GM12874 (cell line): ENCODE data around the gene UBE2L3.

Experiments
- CTCF ChIP-seq: IDR thresholded peaks from 2 replicates; pipeline ENCODE4 v1.5.1; 2011; ENCODE audit warnings: low read depth, mild to moderate bottlenecking, control low read depth, low read length, moderate library complexity; ENCODE audit not compliant: insufficient read depth

Gene UBE2L3

GRCh38 chr22:21661991-21662390 is 94.5 kb downstream of the UBE2L3 start:
- no peak for TF ChIP-seq CTCF

DNA sequence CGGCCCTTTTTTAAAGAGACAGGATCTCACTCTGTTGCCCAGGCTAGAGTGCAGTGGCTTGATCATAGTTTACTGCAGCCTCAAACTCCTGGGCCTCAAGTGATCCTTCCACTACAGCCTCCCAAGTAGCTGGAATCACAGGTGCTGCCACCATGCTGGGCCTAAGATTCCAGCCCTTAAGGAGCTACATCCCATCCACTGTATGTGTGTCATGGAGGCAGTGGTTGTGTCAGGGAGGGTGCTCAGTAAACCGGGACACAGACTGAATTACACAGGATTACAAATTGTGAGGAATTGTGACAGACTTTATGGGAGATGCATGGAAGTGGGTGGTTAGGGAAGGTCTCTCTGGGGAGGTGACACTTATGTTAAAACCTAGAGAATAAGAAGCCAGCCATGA is 96.2 kb downstream of the UBE2L3 start:
- no peak for TF ChIP-seq CTCF

DNA sequence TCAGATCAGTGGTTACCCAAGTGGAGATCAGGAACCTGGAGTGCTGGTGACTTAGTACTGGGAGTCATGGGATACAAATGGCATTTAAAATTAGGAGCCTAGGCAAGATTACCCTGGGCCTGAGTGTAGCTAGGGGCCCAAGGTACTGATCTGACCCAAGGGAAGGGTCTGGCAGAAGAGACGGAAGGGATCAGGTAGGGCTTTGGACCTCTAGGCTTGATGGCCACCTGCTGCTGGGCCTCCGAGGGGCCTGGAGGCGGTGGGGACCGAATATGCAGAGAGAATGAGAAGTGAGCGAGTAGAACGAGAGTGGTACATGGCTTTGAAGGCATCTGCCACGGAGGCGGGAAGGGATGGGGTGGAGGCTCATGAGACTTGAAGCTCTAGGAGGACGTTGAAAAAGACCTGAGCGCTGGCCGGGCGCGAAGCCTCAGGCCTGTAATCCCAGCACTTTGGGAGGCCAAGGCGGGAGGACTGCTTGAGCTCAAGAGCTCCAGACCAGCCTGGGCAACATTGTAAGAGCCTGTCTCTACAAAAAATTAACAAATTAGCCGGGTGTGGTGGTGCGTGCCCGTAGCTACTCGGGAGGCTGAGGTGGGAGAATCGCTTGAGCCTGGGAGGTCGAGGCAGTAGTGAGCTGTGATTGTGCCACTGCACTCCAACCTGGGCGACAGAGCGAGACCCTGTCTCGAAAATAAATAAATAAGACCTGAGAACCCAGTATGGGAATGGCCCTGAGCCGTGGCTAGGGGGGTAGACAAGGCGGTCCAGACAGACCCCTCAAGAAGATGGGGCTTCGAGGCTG is 97.7 kb downstream of the UBE2L3 start:
- TF ChIP-seq CTCF = no peak

DNA sequence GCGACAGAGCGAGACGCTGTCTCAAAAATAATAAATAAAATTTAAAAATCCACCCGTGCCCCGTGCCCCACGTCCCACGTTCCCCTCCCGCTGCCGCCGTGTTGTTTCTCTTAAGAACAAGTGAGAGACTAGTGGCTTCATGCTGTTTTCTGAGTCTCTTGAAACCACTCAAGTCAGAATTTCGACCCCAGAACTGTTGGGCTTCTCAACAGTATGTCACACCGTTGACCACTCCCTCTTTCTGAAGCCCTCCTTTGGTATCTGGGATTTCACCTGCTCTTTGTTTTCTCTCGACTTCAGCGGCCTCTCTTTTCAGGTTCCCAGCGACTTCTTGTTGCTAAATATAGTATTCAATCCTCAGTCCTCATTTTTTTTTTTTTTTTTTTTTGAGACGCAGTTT is 99.3 kb downstream of the UBE2L3 start:
- TF ChIP-seq CTCF = no peak

GRCh38 chr22:21669026-21669425 is 101.5 kb downstream of the UBE2L3 start:
- no peak for TF ChIP-seq CTCF

DNA sequence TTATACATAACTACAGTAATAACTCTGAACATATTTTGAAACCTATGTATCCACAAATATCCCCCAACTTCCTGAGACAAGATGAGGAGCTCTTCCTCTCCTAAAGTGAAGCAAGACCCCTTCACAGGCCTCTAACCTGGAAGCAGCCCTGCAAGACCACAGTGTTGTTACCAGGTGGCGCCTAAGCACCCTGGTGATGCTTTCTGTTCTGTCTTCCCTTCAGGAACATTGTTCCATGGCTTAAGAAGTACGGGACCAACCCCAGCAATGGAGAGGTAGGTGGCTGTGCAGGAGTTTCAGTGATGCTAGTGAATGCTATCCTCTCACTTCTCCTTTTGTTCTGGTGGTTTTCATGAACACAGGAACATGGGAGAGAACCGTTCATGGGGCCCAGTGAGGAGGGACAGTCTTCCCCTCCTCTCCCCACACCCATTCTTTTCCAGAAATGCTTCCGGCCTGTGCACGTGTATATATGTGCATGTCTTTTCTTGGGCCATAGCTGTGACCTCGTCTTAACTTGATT is 104.7 kb downstream of the UBE2L3 start:
- TF ChIP-seq CTCF = no peak
